Ishikawa (cell line): ENCODE results near the gene PLXNA4.

Experiments
- CREB1 ChIP-seq: IDR thresholded peaks from 2 replicates; pipeline ENCODE4 v1.6.1; 2012; ENCODE audit warnings: low read depth
- EGR1 ChIP-seq: IDR thresholded peaks from 2 replicates; pipeline ENCODE4 v1.6.1; 2012
- EP300 ChIP-seq: IDR thresholded peaks from 2 replicates; pipeline ENCODE4 v1.6.1; 2012; ENCODE audit warnings: borderline replicate concordance
- FOXM1 ChIP-seq: IDR thresholded peaks from 2 replicates; pipeline ENCODE4 v1.6.1; 2012; ENCODE audit warnings: low read depth, borderline replicate concordance
- MAX ChIP-seq: IDR thresholded peaks from 2 replicates; pipeline ENCODE4 v1.6.1; 2012
- NFIC ChIP-seq: IDR thresholded peaks from 2 replicates; pipeline ENCODE4 v1.6.1; 2012
- REST ChIP-seq: IDR thresholded peaks from 2 replicates; pipeline ENCODE4 v1.6.1; 2012; ENCODE audit warnings: low read depth, mild to moderate bottlenecking
- TAF1 ChIP-seq: IDR thresholded peaks from 2 replicates; pipeline ENCODE4 v1.6.1; 2012; ENCODE audit warnings: low read depth, mild to moderate bottlenecking
- USF1 ChIP-seq: IDR thresholded peaks from 2 replicates; pipeline ENCODE4 v1.6.1; 2012
- YY1 ChIP-seq: IDR thresholded peaks from 2 replicates; pipeline ENCODE4 v1.6.1; 2012; ENCODE audit warnings: low read depth

GRCh38 chr7:132242192-132242812, 334.0 kb downstream of the PLXNA4 start:
- TF ChIP-seq MAX (no peak), EGR1 (no peak), USF1 (no peak), REST (no peak), NFIC (no peak), YY1 (no peak), EP300 (no peak), CREB1 (no peak), TAF1 (no peak), FOXM1 (no peak)
